NCI-H460 (cell line): Measurements from ENCODE around the gene AMZ1. TPM values are rescaled to one million over a fixed set of nuclear protein-coding genes. Genes with fewer than 3 reads are reported as not detected.

Experiments used
- DNase-seq: peaks from one replicate; pipeline ENCODE4 v3.0.0-alpha.2; 2016; ENCODE audit warnings: low read depth; ENCODE audit errors: extremely low read depth
- total RNA-seq: library from RNA; depleted of rRNA; stranded (reverse); fragments of >200 nt; shearing (Covaris generic); gene quantifications from 2 replicates; pipeline ENCODE4 v1.2.3, GENCODE V29; 2014

The AMZ1 gene
- total RNA-seq, 1 experiment from 2014 or later = not detected

- DNase-seq = no peak
These were observed 36.7 kb upstream of the AMZ1 start for GRCh38 chr7:2651336-2651735.

GRCh38 chr7:2651847-2652735 lies 35.9 kb upstream of the AMZ1 start:
- no peak for DNase-seq

- no peak for DNase-seq
These were observed 35.3 kb upstream of the AMZ1 start for GRCh38 chr7:2652736-2653060.

GRCh38 chr7:2654059-2654458 lies 33.9 kb upstream of the AMZ1 start:
- no peak for DNase-seq

GRCh38 chr7:2655870-2656614 lies 32.0 kb upstream of the AMZ1 start:
- no peak for DNase-seq

- DNase-seq = no peak
These were observed 30.8 kb upstream of the AMZ1 start for GRCh38 chr7:2657208-2657607.

GRCh38 chr7:2657920-2658671 lies 29.9 kb upstream of the AMZ1 start:
- no peak for DNase-seq

- no peak for DNase-seq
These were observed 29.1 kb upstream of the AMZ1 start for GRCh38 chr7:2658941-2659340.

- DNase-seq = no peak
These were observed 28.2 kb upstream of the AMZ1 start for GRCh38 chr7:2659556-2660358.

GRCh38 chr7:2660359-2661095 lies 27.5 kb upstream of the AMZ1 start:
- no peak for DNase-seq

- no peak for DNase-seq
These were observed 26.9 kb upstream of the AMZ1 start for GRCh38 chr7:2661096-2661449.

- DNase-seq = no peak
These were observed 26.3 kb upstream of the AMZ1 start for GRCh38 chr7:2661602-2662272.

- DNase-seq = no peak
These were observed 25.5 kb upstream of the AMZ1 start for GRCh38 chr7:2662273-2663120.

- DNase-seq = no peak
These were observed 24.7 kb upstream of the AMZ1 start for GRCh38 chr7:2663121-2663886.

GRCh38 chr7:2663960-2664359 lies 24.0 kb upstream of the AMZ1 start:
- no peak for DNase-seq

- DNase-seq = no peak
These were observed 22.6 kb upstream of the AMZ1 start for GRCh38 chr7:2665359-2665791.

- no peak for DNase-seq
These were observed 21.8 kb upstream of the AMZ1 start for GRCh38 chr7:2666155-2666554.
